T-cell (primary cell): ENCODE measurements around the gene RPA1. TPM values are rescaled to one million over a fixed set of nuclear protein-coding genes. Genes with fewer than 3 reads are reported as not detected.

Experiments
- ATAC-seq, 4 experiments: fragments of 200-7000 bp in 3 of 4; fragments of 150-1000 bp in 1 of 4; cut with Tn5 transposase; replicated peaks in 1 of 4; 1 replicate in 3 of 4; 2 replicates in 1 of 4; pipeline ENCODE4 v1.10.0; 2021; ENCODE audit warnings: moderate library complexity in 3 of 4, mild to moderate bottlenecking in 2 of 4, moderate number of reproducible peaks in 1 of 4
- CTCF ChIA-PET, 2 donors: fragments of 300-600 bp; sonication (Branson Sonifier 250); formaldehyde crosslinking; loops; one replicate each; lab custom pipeline; 2022; ENCODE audit warnings: antibody characterized with exemption in 2 of 2; lab: Charles Lee
- POLR2A ChIA-PET, 2 donors: fragments of 300-600 bp; sonication (Branson Sonifier 250); formaldehyde crosslinking; loops; one replicate each; lab custom pipeline; 2022; ENCODE audit warnings: antibody characterized with exemption in 2 of 2; lab: Charles Lee
- DNase-seq, 35 experiments: peaks; one replicate each; pipeline versions ENCODE4 v3.0.0 to v3.0.0-alpha.2; 2013 to 2023
- H3K27ac ChIP-seq: one replicate; pipeline ENCODE4 v1.5.1; 2013; ENCODE audit warnings: low read length
- H3K27me3 ChIP-seq, 2 experiments: replicated peaks in 1 of 2; 1 replicate in 1 of 2; 2 replicates in 1 of 2; pipeline versions ENCODE4 v1.6.1 to v1.7.0; 2013; ENCODE audit warnings: low read length in 1 of 2, mixed read lengths in 1 of 2; ENCODE audit not compliant: control insufficient read depth in 2 of 2, insufficient read depth in 2 of 2; ENCODE audit errors: extremely low read depth in 1 of 2
- H3K36me3 ChIP-seq, 2 donors: 1 replicate in 1 of 2; 2 replicates in 1 of 2; pipeline versions ENCODE4 v1.6.1 to v1.7.0; 2013; ENCODE audit warnings: low read length in 1 of 2; ENCODE audit not compliant: control insufficient read depth in 2 of 2, insufficient read depth in 1 of 2; ENCODE audit errors: extremely low read depth in 1 of 2
- H3K4me1 ChIP-seq, 2 experiments: 1 replicate in 1 of 2; 2 replicates in 1 of 2; pipeline versions ENCODE4 v1.6.1 to v1.7.0; 2013; ENCODE audit warnings: low read length in 2 of 2, mixed read lengths in 1 of 2; ENCODE audit not compliant: insufficient read depth in 2 of 2, control insufficient read depth in 1 of 2; ENCODE audit errors: extremely low read depth in 1 of 2
- H3K4me3 ChIP-seq, 2 donors: 1 replicate in 1 of 2; 2 replicates in 1 of 2; pipeline versions ENCODE4 v1.5.1 to v1.7.0; 2013; ENCODE audit warnings: mild to moderate bottlenecking in 2 of 2, low read length in 1 of 2, moderate library complexity in 1 of 2; ENCODE audit not compliant: control insufficient read depth in 1 of 2; ENCODE audit errors: extremely low read depth in 1 of 2
- H3K9me3 ChIP-seq: 2 replicates; pipeline ENCODE4 v1.7.0; 2013
- H3K27ac Mint-ChIP-seq, 2 donors: one replicate each; pipeline ENCODE4 v1.8.0; 2020 to 2021; ENCODE audit warnings: mild to moderate bottlenecking in 2 of 2, mixed read lengths in 2 of 2
- H3K27me3 Mint-ChIP-seq, 2 donors: one replicate each; pipeline ENCODE4 v1.8.0; 2021 to 2022; ENCODE audit warnings: mixed read lengths in 2 of 2
- H3K36me3 Mint-ChIP-seq: one replicate; pipeline ENCODE4 v1.8.0; 2021; ENCODE audit warnings: mixed read lengths
- H3K4me1 Mint-ChIP-seq, 3 donors: one replicate each; pipeline ENCODE4 v1.8.0; 2020 to 2022; ENCODE audit warnings: mixed read lengths in 3 of 3, mild to moderate bottlenecking in 1 of 3
- H3K4me3 Mint-ChIP-seq, 3 donors: one replicate each; pipeline ENCODE4 v1.8.0; 2020 to 2022; ENCODE audit warnings: mild to moderate bottlenecking in 3 of 3, mixed read lengths in 3 of 3, moderate library complexity in 3 of 3
- H3K9me3 Mint-ChIP-seq, 3 donors: one replicate each; pipeline ENCODE4 v1.8.0; 2020 to 2022; ENCODE audit warnings: mixed read lengths in 3 of 3
- WGBS: methylation state at CpG from one replicate; pipeline ENCODE4 v1.1.5; 2013; ENCODE audit warnings: missing lambda C conversion rate; ENCODE audit not compliant: insufficient coverage; 5-methylcytosine and 5-hydroxymethylcytosine counted together
- total RNA-seq, 35 experiments: library from RNA in 6 of 35; stranded (reverse) in 6 of 35; fragments of 120-200 nt in 1 of 35; gene quantifications; one replicate each; pipeline versions ENCODE4 v1.2.1 to v1.2.4 and lab custom pipeline; 2013 to 2026

Gene RPA1
- total RNA-seq, 5 donors from 2014 or later (not counting 1 experiment from before 2014, with no cell fraction given) = 78.9 to 124 (median 107) TPM

GRCh38 chr17:1907909-1908698 lies 78.3 kb downstream of the RPA1 start:
- H3K4me3 ChIP-seq = peak overlapping the region; percentile 15 to 74
- no peak overlapping the region for H3K27ac ChIP-seq
- ChIA-PET CTCF (no interaction called here), POLR2A (no interaction called here)
- ATAC-seq = peak; percentile 40 to 73 (median 67)
- peaks cover 2 to 14% of the 10 kb centered on the region in 2 experiments for H3K4me1 ChIP-seq
- Mint-ChIP-seq H3K9me3 (no peaks in the 10 kb centered on the region), H3K27ac (no peak overlapping the region), H3K4me3 (peak overlapping the region; percentile 46 to 58 (median 49)), H3K27me3 (peaks cover 48 to 60% of the 10 kb centered on the region in 2 donors), H3K36me3 (no peaks in the 10 kb centered on the region), H3K4me1 (peaks cover 0 to 10% (median 10%) of the 10 kb centered on the region in 3 donors)
- 7% methylated on average over 42 of the region's 49 CpGs for WGBS
- H3K9me3 ChIP-seq = no peaks in the 10 kb centered on the region
- peaks cover 6 to 63% of the 10 kb centered on the region in 2 experiments for H3K27me3 ChIP-seq
- H3K36me3 ChIP-seq = no peaks in the 10 kb centered on the region
- DNase-seq = peak in 17 of 35 experiments; percentile 8 to 43 (median 15)

DNA sequence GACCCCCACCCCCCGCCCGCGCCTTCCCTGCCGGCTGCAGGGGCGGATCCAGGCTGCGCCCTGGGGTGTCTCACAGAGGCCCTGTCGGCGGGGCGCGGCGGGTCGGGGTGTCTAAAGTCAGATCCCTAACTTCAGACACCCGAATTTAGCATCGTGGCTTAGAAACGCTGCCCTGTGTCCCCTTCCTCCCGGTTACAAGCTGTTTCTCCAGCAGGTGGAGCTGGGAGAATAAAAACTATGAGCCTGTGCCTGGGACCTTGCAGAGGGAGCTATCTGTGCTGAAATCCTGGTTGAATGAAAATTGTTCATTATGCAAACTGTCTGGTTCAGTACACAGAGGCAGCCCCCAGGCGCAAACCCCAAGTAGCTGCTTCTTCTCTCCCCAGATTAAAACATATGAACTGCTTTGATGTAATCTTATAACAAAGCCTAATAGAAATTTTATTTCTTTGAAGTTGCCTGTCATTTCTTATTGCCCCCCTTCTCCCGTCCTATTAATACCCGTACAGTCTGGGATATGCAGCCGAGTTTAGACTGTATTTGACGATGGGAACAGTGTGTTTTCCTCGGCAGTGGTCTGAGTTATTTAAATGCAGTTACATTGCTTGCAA lies 79.0 kb downstream of the RPA1 start:
- peaks cover 48 to 65% of the 10 kb centered on the region in 2 donors for H3K27me3 Mint-ChIP-seq
- H3K36me3 Mint-ChIP-seq = no peaks in the 10 kb centered on the region

GRCh38 chr17:1909985-1910384 lies 80.2 kb downstream of the RPA1 start:
- H3K27me3 ChIP-seq = peaks cover 6 to 76% of the 10 kb centered on the region in 2 experiments
- POLR2A ChIA-PET = no interaction called here
- ATAC-seq (no peak), DNase-seq (no peak)
- Mint-ChIP-seq H3K9me3 (no peaks in the 10 kb centered on the region), H3K4me3 (no peak overlapping the region), H3K36me3 (no peaks in the 10 kb centered on the region), H3K4me1 (peaks cover 0 to 10% (median 10%) of the 10 kb centered on the region in 3 donors), H3K27ac (no peak overlapping the region), H3K27me3 (peaks cover 48 to 66% of the 10 kb centered on the region in 2 donors)
- no peaks in the 10 kb centered on the region for H3K36me3 ChIP-seq
- H3K9me3 ChIP-seq = no peaks in the 10 kb centered on the region
- H3K4me1 ChIP-seq = peaks cover 2 to 14% of the 10 kb centered on the region in 2 experiments
- H3K4me3 ChIP-seq = no peak overlapping the region
- WGBS = 72% methylated on average over 3 of the region's 3 CpGs
- no peak overlapping the region for H3K27ac ChIP-seq
- CTCF ChIA-PET = interaction anchor here in 1 of 2 donors (0.5 kb wide), 1 partner anchor 378 kb away, joined by 6 read pairs; no protein-coding TSS in a partner anchor

More for the DNA sequence above, 79.0 kb downstream of the RPA1 start:
- H3K4me1 Mint-ChIP-seq = peaks cover 0 to 10% (median 10%) of the 10 kb centered on the region in 3 donors
- H3K4me3 Mint-ChIP-seq = peak overlapping the region; percentile 25 to 58 (median 46)
- POLR2A ChIA-PET = no interaction called here
- H3K27ac Mint-ChIP-seq = no peak overlapping the region
- no peaks in the 10 kb centered on the region for H3K9me3 ChIP-seq
- H3K27me3 ChIP-seq = peaks cover 6 to 70% of the 10 kb centered on the region in 2 experiments
- 11% methylated on average over 12 of the region's 22 CpGs for WGBS
- H3K4me3 ChIP-seq = peak overlapping the region; percentile 15 to 74
- CTCF ChIA-PET = interaction anchor here in 1 of 2 donors (0.5 kb wide), 1 partner anchor 116 kb away, joined by 3 read pairs; the partner anchor contains the start of gene RTN4RL1
- H3K36me3 ChIP-seq = no peaks in the 10 kb centered on the region
- peaks cover 2 to 14% of the 10 kb centered on the region in 2 experiments for H3K4me1 ChIP-seq
- DNase-seq (peak in 8 of 35 experiments; percentile 3 to 45 (median 12)), ATAC-seq (peak; percentile 52 to 75 (median 71))
- no peaks in the 10 kb centered on the region for H3K9me3 Mint-ChIP-seq
- no peak overlapping the region for H3K27ac ChIP-seq

- CTCF ChIA-PET = no interaction called here
- H3K27ac Mint-ChIP-seq = no peak overlapping the region
These were observed 82.3 kb downstream of the RPA1 start for GRCh38 chr17:1912146-1912545.

DNA sequence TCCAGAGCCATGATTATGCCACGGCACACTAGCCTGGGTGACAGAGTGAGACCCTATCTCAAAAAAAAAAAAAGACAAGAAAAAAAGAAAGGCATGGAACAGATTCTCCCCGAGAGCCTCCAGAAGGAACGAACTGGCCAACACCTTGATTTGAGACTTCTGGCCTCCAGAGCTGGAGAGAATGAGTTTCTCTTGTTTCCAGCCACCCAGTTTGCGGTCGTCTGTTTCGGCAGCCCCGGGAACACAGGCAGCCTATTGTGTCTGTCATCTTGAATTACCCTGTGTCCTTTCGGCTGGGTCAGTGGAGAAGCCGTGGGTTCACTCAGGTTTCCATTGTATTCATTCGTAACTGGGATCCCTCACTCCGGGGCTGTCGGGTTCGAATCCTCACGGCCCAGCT lies 83.9 kb downstream of the RPA1 start:
- H3K9me3 Mint-ChIP-seq = no peaks in the 10 kb centered on the region
- no peak overlapping the region for H3K4me3 Mint-ChIP-seq
- peaks cover 29 to 42% of the 10 kb centered on the region in 2 donors for H3K27me3 Mint-ChIP-seq
- POLR2A ChIA-PET = interaction anchor here in 1 of 2 donors (0.7 kb wide), 1 partner anchor 114 kb away, joined by 3 read pairs; no protein-coding TSS in a partner anchor
- CTCF ChIA-PET = no interaction called here
- H3K36me3 ChIP-seq = no peaks in the 10 kb centered on the region
- H3K27ac ChIP-seq = no peak overlapping the region
- H3K9me3 ChIP-seq = no peaks in the 10 kb centered on the region
- 87% methylated on average over 11 of the region's 14 CpGs for WGBS
- no peaks in the 10 kb centered on the region for H3K36me3 Mint-ChIP-seq
- DNase-seq = no peak
- no peak overlapping the region for H3K27ac Mint-ChIP-seq
- H3K4me3 ChIP-seq = no peak overlapping the region
- peaks cover 0 to 2% of the 10 kb centered on the region in 2 experiments for H3K4me1 ChIP-seq
- peaks cover 0 to 59% of the 10 kb centered on the region in 2 experiments for H3K27me3 ChIP-seq
- no peak for ATAC-seq
- peaks cover 0 to 5% (median 5%) of the 10 kb centered on the region in 3 donors for H3K4me1 Mint-ChIP-seq

More at GRCh38 chr17:1912146-1912545, 82.3 kb downstream of the RPA1 start:
- H3K27me3 Mint-ChIP-seq = peaks cover 35 to 53% of the 10 kb centered on the region in 2 donors
- no peaks in the 10 kb centered on the region for H3K9me3 Mint-ChIP-seq
- H3K4me1 Mint-ChIP-seq = peaks cover 0 to 10% (median 10%) of the 10 kb centered on the region in 3 donors
- no peak for ATAC-seq
- WGBS = 68% methylated on average over 6 of the region's 7 CpGs
- Histone ChIP-seq H3K4me1 (peaks cover 2 to 14% of the 10 kb centered on the region in 2 experiments), H3K27ac (no peak overlapping the region), H3K9me3 (no peaks in the 10 kb centered on the region), H3K36me3 (no peaks in the 10 kb centered on the region), H3K4me3 (no peak overlapping the region), H3K27me3 (peaks cover 2 to 72% of the 10 kb centered on the region in 2 experiments)
- no peaks in the 10 kb centered on the region for H3K36me3 Mint-ChIP-seq
- no peak for DNase-seq
- no peak overlapping the region for H3K4me3 Mint-ChIP-seq
- POLR2A ChIA-PET = no interaction called here

- Mint-ChIP-seq H3K27me3 (peaks cover 19 to 33% of the 10 kb centered on the region in 2 donors), H3K9me3 (no peaks in the 10 kb centered on the region), H3K36me3 (no peaks in the 10 kb centered on the region), H3K27ac (no peak overlapping the region), H3K4me3 (no peak overlapping the region), H3K4me1 (no peaks in the 10 kb centered on the region)
- WGBS = 58% methylated on average over 2 of the region's 8 CpGs
- DNase-seq = no peak
- no peak overlapping the region for H3K27ac ChIP-seq
- ChIA-PET POLR2A (interaction anchor here in 1 of 2 donors (0.6 kb wide), 1 partner anchor 69 kb away, joined by 4 read pairs; no protein-coding TSS in a partner anchor), CTCF (interaction anchor here in 1 of 2 donors (0.7 kb wide), 1 partner anchor 374 kb away, joined by 3 read pairs; no protein-coding TSS in a partner anchor)
- H3K9me3 ChIP-seq = no peaks in the 10 kb centered on the region
- H3K4me1 ChIP-seq = no peaks in the 10 kb centered on the region
- H3K27me3 ChIP-seq = peaks cover 0 to 59% of the 10 kb centered on the region in 2 experiments
- no peak overlapping the region for H3K4me3 ChIP-seq
- H3K36me3 ChIP-seq = no peaks in the 10 kb centered on the region
- ATAC-seq = no peak
These were observed 84.9 kb downstream of the RPA1 start for GRCh38 chr17:1914661-1915083.
